IPS-18a (cell line): ENCODE data around the gene ADAM19.

ENCODE experiments used
- H3K27ac ChIP-seq: one replicate; pipeline ENCODE4 v1.5.1; 2013; ENCODE audit warnings: low read length
- H3K27me3 ChIP-seq: one replicate; pipeline ENCODE4 v1.6.1; 2013; ENCODE audit warnings: mild to moderate bottlenecking, low read length; ENCODE audit not compliant: control insufficient read depth, insufficient read depth
- H3K36me3 ChIP-seq: one replicate; pipeline ENCODE4 v1.6.1; 2013; ENCODE audit warnings: low read depth, low read length; ENCODE audit not compliant: control insufficient read depth
- H3K4me1 ChIP-seq: one replicate; pipeline ENCODE4 v1.6.1; 2013; ENCODE audit warnings: low read depth, low read length; ENCODE audit not compliant: control insufficient read depth
- H3K4me3 ChIP-seq: one replicate; pipeline ENCODE4 v1.5.1; 2013; ENCODE audit warnings: low read length
- H3K9ac ChIP-seq: one replicate; pipeline ENCODE4 v1.6.1; 2013; ENCODE audit warnings: mild to moderate bottlenecking, low read length, moderate library complexity
- H3K9me3 ChIP-seq: one replicate; pipeline ENCODE4 v1.6.1; 2013; ENCODE audit warnings: low read depth, low read length; ENCODE audit not compliant: control insufficient read depth

The ADAM19 gene

GRCh38 chr5:157556615-157557418 is 18.8 kb downstream of the ADAM19 start:
- no peak overlapping the region for H3K4me3 ChIP-seq
- no peaks in the 10 kb centered on the region for H3K36me3 ChIP-seq
- H3K9me3 ChIP-seq = no peaks in the 10 kb centered on the region
- H3K27ac ChIP-seq = no peak overlapping the region
- no peaks in the 10 kb centered on the region for H3K27me3 ChIP-seq
- H3K4me1 ChIP-seq = peaks cover 11% of the 10 kb centered on the region
- no peak overlapping the region for H3K9ac ChIP-seq

- Histone ChIP-seq H3K9ac (no peak overlapping the region), H3K27me3 (no peaks in the 10 kb centered on the region), H3K4me1 (peaks cover 9% of the 10 kb centered on the region), H3K4me3 (no peak overlapping the region), H3K9me3 (no peaks in the 10 kb centered on the region), H3K36me3 (no peaks in the 10 kb centered on the region), H3K27ac (no peak overlapping the region)
Observed at GRCh38 chr5:157555037-157555640, 20.4 kb downstream of the ADAM19 start.

- peaks cover 9% of the 10 kb centered on the region for H3K4me1 ChIP-seq
- no peaks in the 10 kb centered on the region for H3K27me3 ChIP-seq
- H3K9me3 ChIP-seq = no peaks in the 10 kb centered on the region
- no peak overlapping the region for H3K27ac ChIP-seq
- H3K36me3 ChIP-seq = no peaks in the 10 kb centered on the region
- no peak overlapping the region for H3K9ac ChIP-seq
- H3K4me3 ChIP-seq = no peak overlapping the region
Observed at GRCh38 chr5:157554179-157555036, 21.2 kb downstream of the ADAM19 start.

GRCh38 chr5:157552650-157553049 is 22.9 kb downstream of the ADAM19 start:
- Histone ChIP-seq H3K9ac (no peak overlapping the region), H3K4me1 (peaks cover 4% of the 10 kb centered on the region), H3K27me3 (no peaks in the 10 kb centered on the region), H3K36me3 (no peaks in the 10 kb centered on the region), H3K9me3 (no peaks in the 10 kb centered on the region), H3K4me3 (no peak overlapping the region), H3K27ac (no peak overlapping the region)

- H3K36me3 ChIP-seq = no peaks in the 10 kb centered on the region
- no peaks in the 10 kb centered on the region for H3K27me3 ChIP-seq
- no peak overlapping the region for H3K27ac ChIP-seq
- no peak overlapping the region for H3K9ac ChIP-seq
- H3K9me3 ChIP-seq = no peaks in the 10 kb centered on the region
- H3K4me3 ChIP-seq = no peak overlapping the region
- peaks cover 4% of the 10 kb centered on the region for H3K4me1 ChIP-seq
Observed at GRCh38 chr5:157550663-157551062, 24.9 kb downstream of the ADAM19 start.

DNA sequence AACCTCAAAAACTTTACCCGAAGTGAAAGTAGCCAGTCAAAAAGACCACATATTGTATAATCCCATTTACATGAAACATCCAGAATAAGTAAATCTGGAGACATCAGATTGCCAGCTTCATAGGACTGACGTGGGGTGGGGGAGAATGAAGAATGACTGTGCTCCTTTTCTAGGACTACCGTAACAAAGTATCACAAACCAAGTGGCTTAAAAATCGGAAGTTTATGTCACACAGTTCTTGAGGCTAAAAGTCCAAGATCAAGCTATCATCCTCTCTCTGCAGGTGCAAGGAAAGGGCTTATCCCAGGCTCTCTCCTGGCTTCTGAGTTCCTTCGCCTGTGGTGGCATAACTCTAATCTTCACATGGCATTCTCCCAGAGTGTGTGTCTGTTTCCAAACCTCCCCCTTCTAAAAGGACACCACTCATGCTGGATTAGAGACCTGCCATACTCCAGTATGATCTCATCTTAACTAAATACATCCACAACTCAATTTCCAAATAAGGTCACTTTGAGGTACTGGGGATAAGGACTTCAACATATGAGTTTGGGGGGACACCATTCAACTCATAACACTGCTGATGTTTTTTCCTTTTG is 25.5 kb downstream of the ADAM19 start:
- Histone ChIP-seq H3K36me3 (no peaks in the 10 kb centered on the region), H3K4me3 (no peak overlapping the region), H3K27ac (no peak overlapping the region), H3K27me3 (no peaks in the 10 kb centered on the region), H3K4me1 (peaks cover 4% of the 10 kb centered on the region), H3K9ac (no peak overlapping the region), H3K9me3 (no peaks in the 10 kb centered on the region)

DNA sequence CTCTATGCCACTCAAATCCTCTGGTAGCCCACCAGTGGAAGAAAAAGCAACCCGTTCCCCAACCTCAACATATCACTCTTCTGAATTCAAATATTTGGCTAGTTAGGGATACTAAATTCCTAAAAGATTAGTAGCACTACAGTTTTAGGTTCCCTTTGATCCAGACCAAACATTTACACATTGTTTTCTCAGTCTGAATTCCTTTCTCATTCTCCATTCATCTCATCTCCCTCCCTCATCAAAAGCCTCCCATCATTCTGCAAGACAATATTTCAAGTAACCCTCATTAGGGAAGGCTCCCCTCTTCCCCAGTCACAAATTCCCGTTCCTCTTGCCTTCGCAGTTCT is 26.3 kb downstream of the ADAM19 start:
- Histone ChIP-seq H3K36me3 (no peaks in the 10 kb centered on the region), H3K9me3 (no peaks in the 10 kb centered on the region), H3K27ac (no peak overlapping the region), H3K27me3 (no peaks in the 10 kb centered on the region), H3K4me3 (no peak overlapping the region), H3K4me1 (no peaks in the 10 kb centered on the region), H3K9ac (no peak overlapping the region)

DNA sequence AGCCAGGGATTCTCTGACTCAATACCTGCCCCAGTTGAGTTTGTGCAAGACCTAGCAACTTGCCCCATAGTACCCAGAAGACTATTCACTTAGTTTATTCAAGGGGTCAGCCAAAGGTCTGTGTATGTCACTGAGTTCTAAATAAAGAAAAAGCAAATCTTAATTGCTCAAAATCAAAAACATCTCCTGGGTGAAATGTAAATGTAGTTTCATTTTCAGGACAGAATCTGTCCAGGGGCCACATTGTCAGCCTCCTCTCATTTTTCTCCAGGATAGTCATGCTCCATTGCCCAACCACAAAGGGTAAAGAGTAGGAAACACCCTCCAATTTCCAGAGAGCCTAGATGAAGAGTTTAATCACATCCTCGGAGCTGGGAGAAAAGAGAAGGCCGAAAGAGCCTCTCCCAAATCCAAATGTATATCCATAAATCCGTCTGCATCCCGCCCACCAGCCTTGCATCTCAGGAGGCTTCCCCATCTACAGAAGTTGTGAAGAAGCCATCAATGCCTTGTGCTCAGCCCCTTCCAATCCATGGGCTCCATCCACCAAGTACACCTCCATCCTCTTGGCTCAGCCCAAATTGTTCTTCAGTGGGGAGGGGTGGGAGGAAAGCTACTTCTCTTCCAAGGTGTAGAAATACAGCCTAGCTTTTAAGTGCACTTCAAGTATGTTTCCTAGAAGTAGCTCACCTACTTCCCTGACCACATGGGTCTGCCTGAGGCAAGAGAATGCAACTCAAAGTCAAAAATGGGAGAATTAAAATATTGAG is 26.9 kb downstream of the ADAM19 start:
- Histone ChIP-seq H3K4me3 (no peak overlapping the region), H3K4me1 (no peaks in the 10 kb centered on the region), H3K27me3 (no peaks in the 10 kb centered on the region), H3K36me3 (no peaks in the 10 kb centered on the region), H3K9me3 (no peaks in the 10 kb centered on the region), H3K9ac (no peak overlapping the region), H3K27ac (no peak overlapping the region)

DNA sequence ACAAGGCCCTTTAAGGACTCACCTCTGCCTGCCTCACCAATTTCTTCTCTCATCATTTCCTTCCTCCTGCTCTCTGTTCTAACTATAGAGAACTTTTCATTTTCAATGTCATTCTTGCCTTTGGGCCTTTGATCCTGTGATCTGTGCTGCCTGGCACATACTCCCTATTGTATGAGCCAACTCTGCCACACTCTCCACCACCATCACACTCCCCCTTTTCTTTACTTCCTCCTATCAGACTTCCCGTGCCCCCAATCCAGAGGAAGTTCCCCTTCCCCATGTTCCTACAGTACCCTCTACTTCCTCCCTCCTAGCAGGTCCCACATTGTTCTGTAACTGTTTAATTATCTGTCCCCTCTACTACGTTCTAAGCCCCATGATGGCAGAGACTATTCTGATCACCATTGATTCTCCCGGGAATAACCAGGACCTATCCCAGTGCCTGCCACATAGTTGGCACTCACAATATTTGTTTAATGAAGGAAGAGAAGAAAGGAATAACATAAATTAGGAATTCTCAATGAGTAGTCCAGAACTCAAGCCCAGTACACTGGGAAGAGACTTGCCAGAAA is 27.5 kb downstream of the ADAM19 start:
- no peaks in the 10 kb centered on the region for H3K36me3 ChIP-seq
- H3K27ac ChIP-seq = no peak overlapping the region
- no peaks in the 10 kb centered on the region for H3K27me3 ChIP-seq
- H3K9me3 ChIP-seq = no peaks in the 10 kb centered on the region
- no peak overlapping the region for H3K4me3 ChIP-seq
- H3K4me1 ChIP-seq = no peaks in the 10 kb centered on the region
- no peak overlapping the region for H3K9ac ChIP-seq

DNA sequence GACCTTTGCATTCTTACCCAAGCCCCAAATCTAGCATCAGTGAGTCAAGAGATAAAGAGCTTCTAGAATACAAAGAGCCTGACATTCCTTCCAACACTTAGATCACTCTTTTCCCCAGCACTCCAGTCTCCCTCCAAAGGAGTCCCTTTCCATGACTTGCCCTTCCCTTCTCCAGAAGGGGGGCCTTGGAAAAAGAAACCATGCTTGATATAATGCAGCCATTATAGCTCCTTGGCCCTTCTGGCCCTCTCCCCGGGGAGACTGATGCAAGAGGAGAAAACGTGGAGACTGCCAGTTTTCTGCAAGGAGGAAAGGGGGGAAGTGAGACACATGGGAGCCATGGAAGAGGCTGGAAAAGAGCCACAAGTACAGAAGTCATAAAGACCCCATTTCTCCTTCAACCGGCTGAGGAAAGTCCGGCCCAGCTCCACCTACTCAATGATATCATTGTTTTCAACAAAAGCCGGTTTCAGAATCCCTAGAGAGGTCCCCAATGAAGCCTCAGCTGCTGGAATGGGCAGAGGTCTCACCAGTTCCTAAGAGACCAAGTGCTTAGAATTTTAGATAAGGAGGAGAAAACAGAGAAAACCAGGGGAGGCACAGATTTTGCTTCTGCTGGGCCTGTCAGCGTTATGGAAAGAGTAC is 29.0 kb downstream of the ADAM19 start:
- Histone ChIP-seq H3K4me1 (no peaks in the 10 kb centered on the region), H3K4me3 (no peak overlapping the region), H3K27ac (no peak overlapping the region), H3K9ac (no peak overlapping the region), H3K9me3 (no peaks in the 10 kb centered on the region), H3K36me3 (no peaks in the 10 kb centered on the region), H3K27me3 (no peaks in the 10 kb centered on the region)
